Thyroid gland (tissue), 4 donors: ENCODE measurements around the gene SEMA4D.

Experiments
- CTCF ChIP-seq, 6 experiments: fragments of 200-600 bp in 3 of 6; fragments of 450-650 bp in 3 of 6; sonication (generic) in 3 of 6; IDR thresholded peaks; one replicate each; pipeline ENCODE4 v1.5.1; 2016 to 2019; ENCODE audit warnings: antibody characterized with exemption in 6 of 6, mild to moderate bottlenecking in 2 of 6, inconsistent platforms in 1 of 6, moderate library complexity in 1 of 6
- POLR2A ChIP-seq, 2 donors: fragments of 450-650 bp; IDR thresholded peaks; one replicate each; pipeline ENCODE4 v1.6.1; 2017; ENCODE audit warnings: antibody characterized with exemption in 2 of 2, mild to moderate bottlenecking in 2 of 2, moderate library complexity in 1 of 2

DNA sequence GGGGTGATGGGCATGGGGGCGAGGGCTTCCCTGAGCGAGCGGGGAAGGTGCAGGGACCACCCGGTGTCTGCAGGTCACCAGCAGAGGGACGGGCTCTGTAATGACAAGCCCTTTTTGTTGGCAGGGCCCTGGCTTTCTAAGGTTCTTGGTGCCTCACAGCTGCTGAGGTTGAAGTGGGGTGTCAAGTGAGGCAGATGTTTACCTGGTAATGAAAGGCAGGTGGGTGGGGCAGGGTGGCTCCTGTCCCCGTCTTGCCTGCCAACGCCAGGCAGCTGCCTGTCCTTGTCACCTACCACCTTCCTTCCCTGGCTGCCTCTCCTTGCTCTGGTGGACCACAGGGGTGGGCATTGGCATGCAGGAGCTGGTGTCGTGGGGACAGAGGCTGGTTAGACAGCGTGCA is 41.0 kb upstream of the SEMA4D start:
- TF ChIP-seq POLR2A (IDR thresholded peaks at IDR 0.05) (no peak), CTCF (IDR thresholded peaks at IDR 0.05) (no peak)
